Uterus (tissue), 2 donors: Measurements from ENCODE around the gene OR2AJ1.

Source experiments
- POLR2A ChIP-seq, 2 donors: fragments of 450-650 bp; IDR thresholded peaks; one replicate each; pipeline ENCODE4 v1.6.1; 2016; ENCODE audit warnings: antibody characterized with exemption in 2 of 2, mild to moderate bottlenecking in 1 of 2, moderate library complexity in 1 of 2
- TF ChIP-seq, protein P1 (sequence below), 4 experiments: fragments of 200-600 bp in 2 of 4; fragments of 450-650 bp in 2 of 4; sonication (generic) in 2 of 4; IDR thresholded peaks; one replicate each; pipeline ENCODE4 v1.5.1; 2016 to 2019; ENCODE audit warnings: antibody characterized with exemption in 4 of 4, mild to moderate bottlenecking in 2 of 4, moderate library complexity in 1 of 4

GRCh38 chr1:247914941-247915662 is 9.6 kb upstream of the OR2AJ1 start:
- no peak for TF ChIP-seq POLR2A (IDR thresholded peaks at IDR 0.05)
- TF ChIP-seq, protein P1, sequence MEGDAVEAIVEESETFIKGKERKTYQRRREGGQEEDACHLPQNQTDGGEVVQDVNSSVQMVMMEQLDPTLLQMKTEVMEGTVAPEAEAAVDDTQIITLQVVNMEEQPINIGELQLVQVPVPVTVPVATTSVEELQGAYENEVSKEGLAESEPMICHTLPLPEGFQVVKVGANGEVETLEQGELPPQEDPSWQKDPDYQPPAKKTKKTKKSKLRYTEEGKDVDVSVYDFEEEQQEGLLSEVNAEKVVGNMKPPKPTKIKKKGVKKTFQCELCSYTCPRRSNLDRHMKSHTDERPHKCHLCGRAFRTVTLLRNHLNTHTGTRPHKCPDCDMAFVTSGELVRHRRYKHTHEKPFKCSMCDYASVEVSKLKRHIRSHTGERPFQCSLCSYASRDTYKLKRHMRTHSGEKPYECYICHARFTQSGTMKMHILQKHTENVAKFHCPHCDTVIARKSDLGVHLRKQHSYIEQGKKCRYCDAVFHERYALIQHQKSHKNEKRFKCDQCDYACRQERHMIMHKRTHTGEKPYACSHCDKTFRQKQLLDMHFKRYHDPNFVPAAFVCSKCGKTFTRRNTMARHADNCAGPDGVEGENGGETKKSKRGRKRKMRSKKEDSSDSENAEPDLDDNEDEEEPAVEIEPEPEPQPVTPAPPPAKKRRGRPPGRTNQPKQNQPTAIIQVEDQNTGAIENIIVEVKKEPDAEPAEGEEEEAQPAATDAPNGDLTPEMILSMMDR (IDR thresholded peaks at IDR 0.05): no peak
